NCI-H1417 treated with DMSO at 0.1 percent for 48 hours (cell line): Measurements from ENCODE around the gene KLF9.
"Not testable (repeated sequence)": the region's sequence is repeated elsewhere in the genome, so short reads cannot be mapped to it uniquely, and the experiment has no call there.

ENCODE experiments used
- DNase-seq: peaks from one replicate; lab custom pipeline; 2025; lab: John Stamatoyannopoulos, UW

KLF9 gene

GRCh38 chr9:70405808-70406433 lies 8.5 kb downstream of the KLF9 start:
- no peak for DNase-seq

GRCh38 chr9:70404261-70404660 lies 10.2 kb downstream of the KLF9 start:
- DNase-seq = no peak

- no peak for DNase-seq
Measured at GRCh38 chr9:70403618-70404025, 10.8 kb downstream of the KLF9 start.

- no peak for DNase-seq
Measured at GRCh38 chr9:70403166-70403565, 11.3 kb downstream of the KLF9 start.

- no peak for DNase-seq
Measured at GRCh38 chr9:70402213-70402612, 12.2 kb downstream of the KLF9 start.

GRCh38 chr9:70401241-70401640 lies 13.2 kb downstream of the KLF9 start:
- DNase-seq = not testable (repeated sequence)

GRCh38 chr9:70400107-70400892 lies 14.2 kb downstream of the KLF9 start:
- DNase-seq = no peak

GRCh38 chr9:70399141-70399540 lies 15.3 kb downstream of the KLF9 start:
- DNase-seq = no peak

- DNase-seq = no peak
Measured at GRCh38 chr9:70398145-70398556, 16.3 kb downstream of the KLF9 start.

GRCh38 chr9:70395652-70396051 lies 18.8 kb downstream of the KLF9 start:
- DNase-seq = no peak

- DNase-seq = no peak
Measured at GRCh38 chr9:70392850-70393249, 21.6 kb downstream of the KLF9 start.

- no peak for DNase-seq
Measured at GRCh38 chr9:70392189-70392588, 22.3 kb downstream of the KLF9 start.

GRCh38 chr9:70390933-70391341 lies 23.5 kb downstream of the KLF9 start:
- no peak for DNase-seq

GRCh38 chr9:70389621-70390266 lies 24.7 kb downstream of the KLF9 start:
- DNase-seq = no peak

- DNase-seq = no peak
Measured at GRCh38 chr9:70389188-70389587, 25.3 kb downstream of the KLF9 start.

- no peak for DNase-seq
Measured at GRCh38 chr9:70387663-70388062, 26.8 kb downstream of the KLF9 start.

- no peak for DNase-seq
Measured at GRCh38 chr9:70385426-70385825, 29.0 kb downstream of the KLF9 start.

GRCh38 chr9:70382709-70383605 lies 31.5 kb downstream of the KLF9 start:
- DNase-seq = no peak

- no peak for DNase-seq
Measured at GRCh38 chr9:70382046-70382708, 32.3 kb downstream of the KLF9 start.

GRCh38 chr9:70374962-70375618 lies 39.4 kb downstream of the KLF9 start:
- no peak for DNase-seq

GRCh38 chr9:70367305-70367930 lies 47.0 kb downstream of the KLF9 start:
- no peak for DNase-seq
